HepG2 (cell line): ENCODE data around the gene IRF7. TPM values are rescaled to one million over a fixed set of nuclear protein-coding genes. Genes with fewer than 3 reads are reported as not detected.

ENCODE experiments used
- ATAC-seq: fragments of 200-7000 bp; cut with Tn5 transposase; 3 replicates; pipeline ENCODE4 v1.9.1; 2020; ENCODE audit warnings: mild to moderate bottlenecking, moderate library complexity
- BruUV-seq: library from RNA; stranded (reverse); fragments of 400-500 nt; replicated peaks from 2 replicates; lab custom pipeline; 2021; lab: Mats Ljungman, UMichigan
- CTCF ChIA-PET: fragments of 300-600 bp; formaldehyde crosslinking; extraction: SDS; loops from one replicate; lab custom pipeline; 2021; ENCODE audit warnings: low total read pairs, inconsistent platforms, low intra/inter-chr PET ratio; lab: Yijun Ruan, JAX
- POLR2A ChIA-PET: fragments of 350-600 bp; sonication (Branson Sonifier 250); formaldehyde crosslinking; loops from one replicate; lab custom pipeline; 2020; ENCODE audit warnings: antibody characterized with exemption, inconsistent platforms; lab: Yijun Ruan, JAX
- DNase-seq: peaks from one replicate; pipeline ENCODE4 v3.0.0-alpha.2; 2015; ENCODE audit warnings: low spot score
- FAIRE-seq: peaks from 3 replicates; lab custom pipeline; 2011; peaks lifted over from hg19 to GRCh38; lab: Jason Lieb, UNC
- H2AFZ ChIP-seq: one replicate; pipeline ENCODE4 v1.6.1; 2011; ENCODE audit warnings: low read length, inconsistent platforms
- H3K27ac ChIP-seq: fragments of 300-600 bp; 3 replicates; pipeline ENCODE4 v1.8.0; 2011; ENCODE audit warnings: mixed run types, mild to moderate bottlenecking, mixed read lengths, low read length, inconsistent platforms; ENCODE audit not compliant: insufficient read depth; ENCODE audit errors: extremely low read length
- H3K27me3 ChIP-seq, 2 experiments: fragments of 200-600 bp in 1 of 2; 2 replicates in 1 of 2; 3 replicates in 1 of 2; pipeline versions ENCODE4 v1.6.0 to v1.8.0; 2011; ENCODE audit warnings: low read length in 2 of 2, mild to moderate bottlenecking in 2 of 2, moderate library complexity in 2 of 2, inconsistent platforms in 1 of 2; ENCODE audit not compliant: insufficient read depth in 2 of 2, control insufficient read depth in 1 of 2
- H3K36me3 ChIP-seq, 2 experiments: fragments of 200-600 bp in 1 of 2; replicated peaks in 1 of 2; 2 replicates in 1 of 2; 3 replicates in 1 of 2; pipeline versions ENCODE4 v1.5.1 to v1.8.0; 2011; ENCODE audit warnings: low read length in 2 of 2, inconsistent platforms in 1 of 2; ENCODE audit not compliant: insufficient read depth in 2 of 2, control insufficient read depth in 1 of 2
- H3K4me1 ChIP-seq: 2 replicates; pipeline ENCODE4 v1.5.1; 2012; ENCODE audit warnings: low read length, inconsistent platforms; ENCODE audit not compliant: insufficient read depth
- H3K4me2 ChIP-seq: 2 replicates; pipeline ENCODE4 v1.6.0; 2011; ENCODE audit warnings: low read depth, low read length, inconsistent platforms
- H3K4me3 ChIP-seq, 3 experiments: fragments of 200-600 bp in 1 of 3; sonication (generic), shearing (Covaris generic) in 1 of 3; replicated peaks in 1 of 3; 2 replicates each; pipeline ENCODE4 v1.5.1; 2011 to 2016; ENCODE audit warnings: low read length in 3 of 3, inconsistent platforms in 2 of 3, low read depth in 2 of 3, mild to moderate bottlenecking in 2 of 3, control low read depth in 1 of 3, mixed read lengths in 1 of 3; ENCODE audit not compliant: insufficient read depth in 1 of 3
- H3K79me2 ChIP-seq: one replicate; pipeline ENCODE4 v1.6.1; 2011; ENCODE audit warnings: low read length, inconsistent platforms; ENCODE audit not compliant: insufficient read depth
- H3K9ac ChIP-seq: 2 replicates; pipeline ENCODE4 v1.6.0; 2011; ENCODE audit warnings: mild to moderate bottlenecking, low read depth, low read length, inconsistent platforms; ENCODE audit not compliant: insufficient read depth
- H3K9me3 ChIP-seq: 2 replicates; pipeline ENCODE4 v1.5.1; 2012; ENCODE audit warnings: mild to moderate bottlenecking, low read length
- H4K20me1 ChIP-seq: 2 replicates; pipeline ENCODE4 v1.6.0; 2011; ENCODE audit warnings: inconsistent platforms, mild to moderate bottlenecking, low read length, moderate library complexity; ENCODE audit not compliant: insufficient read depth
- CHCHD3 ChIP-seq: sonication (generic); formaldehyde crosslinking; IDR thresholded peaks from 2 replicates; pipeline ENCODE4 v1.8.0; 2022; ENCODE audit warnings: mild to moderate bottlenecking, missing genetic modification reagents, moderate library complexity
- FIP1L1 ChIP-seq: fragments of 200-400 bp; formaldehyde crosslinking; IDR thresholded peaks from 2 replicates; pipeline ENCODE4 v1.6.1; 2018; ENCODE audit warnings: low read depth, mild to moderate bottlenecking, low read length, moderate library complexity, borderline replicate concordance; ENCODE audit not compliant: insufficient read depth
- FOXA3 ChIP-seq: IDR thresholded peaks from 2 replicates; pipeline ENCODE4 v1.6.1; 2016; ENCODE audit warnings: missing genetic modification reagents, missing compliant biosample characterization
- GATA4 ChIP-seq: sonication (generic); IDR thresholded peaks from 2 replicates; pipeline ENCODE4 v1.6.1; 2016; ENCODE audit warnings: antibody characterized with exemption, low read depth, borderline replicate concordance
- JDP2 ChIP-seq: sonication (generic); formaldehyde crosslinking; IDR thresholded peaks from 2 replicates; pipeline ENCODE4 v1.8.1; 2022; ENCODE audit warnings: missing genetic modification reagents, borderline replicate concordance
- MXD4 ChIP-seq: IDR thresholded peaks from 2 replicates; pipeline ENCODE4 v1.6.1; 2016; ENCODE audit warnings: mild to moderate bottlenecking, missing biosample characterization, missing genetic modification reagents
- RAD21 ChIP-seq: fragments of 450-650 bp; formaldehyde crosslinking; IDR thresholded peaks from 2 replicates; pipeline ENCODE4 v1.5.0; 2020; ENCODE audit warnings: mild to moderate bottlenecking
- TBX2 ChIP-seq: sonication (generic); formaldehyde crosslinking; IDR thresholded peaks from 2 replicates; pipeline ENCODE4 v1.5.0; 2020; ENCODE audit warnings: missing genetic modification reagents, mild to moderate bottlenecking, borderline replicate concordance
- ZBTB20 ChIP-seq: sonication (generic); formaldehyde crosslinking; IDR thresholded peaks from 2 replicates; pipeline ENCODE4 v1.8.1; 2023; ENCODE audit warnings: missing genetic modification reagents, low read depth, mild to moderate bottlenecking, borderline replicate concordance
- ZC3H4 ChIP-seq: sonication (generic); formaldehyde crosslinking; IDR thresholded peaks from 2 replicates; pipeline ENCODE4 v1.4.0; 2020; ENCODE audit warnings: missing genetic modification reagents, borderline replicate concordance
- ZIK1 ChIP-seq: sonication (generic); formaldehyde crosslinking; IDR thresholded peaks from 2 replicates; pipeline ENCODE4 v1.5.0; 2020; ENCODE audit warnings: mild to moderate bottlenecking, low read depth, missing genetic modification reagents, borderline replicate concordance
- ZNF546 ChIP-seq: sonication (generic); formaldehyde crosslinking; conservative IDR thresholded peaks from 2 replicates; pipeline ENCODE4 v1.8.1; 2023; ENCODE audit warnings: mild to moderate bottlenecking, missing genetic modification reagents
- ZNF556 ChIP-seq: sonication (generic); formaldehyde crosslinking; IDR thresholded peaks from 2 replicates; pipeline ENCODE4 v1.4.0; 2020; ENCODE audit warnings: mild to moderate bottlenecking, missing genetic modification reagents, borderline replicate concordance
- ZNF652 ChIP-seq: IDR thresholded peaks from 2 replicates; pipeline ENCODE4 v1.6.1; 2016; ENCODE audit warnings: low read depth, borderline replicate concordance
- WGBS: methylation state at CpG from one replicate; pipeline ENCODE4 v1.1.6; 2017; ENCODE audit warnings: low lambda C conversion rate; 5-methylcytosine and 5-hydroxymethylcytosine counted together
- in situ Hi-C: cut with HindIII; loops from 2 replicates; pipeline ENCODE4 v1.10.0; 2017; ENCODE audit warnings: low pct_unique_long_range_greater_than_20kb; ENCODE audit not compliant: extremely low pct_ligation_motif_present
- intact Hi-C: fragments of 100-400 bp; cut with micrococcal nuclease; formaldehyde crosslinking; loops from one replicate; pipeline ENCODE4 v1.10.0; 2022; ENCODE audit not compliant: unreplicated experiment
- polyA plus RNA-seq, 8 experiments: library from polyadenylated mRNA; depleted of rRNA in 3 of 8; stranded (reverse) in 7 of 8; unstranded in 1 of 8; fragments of >200 nt; fragmentation: Illumina TruSeq in 4 of 8; extraction: Trizol in 4 of 8; gene quantifications; 2 replicates each; pipeline versions ENCODE4 v1.2.1 to v1.2.3, GENCODE V29; 2011 to 2016; ENCODE audit warnings: low read depth in 4 of 8, missing spikeins in 1 of 8, mixed read lengths in 1 of 8; ENCODE audit not compliant: insufficient read depth in 1 of 8
- total RNA-seq, 5 experiments: library from RNA; depleted of rRNA; stranded (reverse); fragments of >200 nt; fragmentation: Illumina TruSeq; extraction: Trizol; gene quantifications; 2 replicates each; pipeline ENCODE4 v1.2.3, GENCODE V29; 2016; ENCODE audit warnings: low read depth in 1 of 5
- TF ChIP-seq, protein P1 (sequence below): fragments of 450-650 bp; IDR thresholded peaks from 2 replicates; pipeline ENCODE4 v1.6.1; 2017
- TF ChIP-seq, protein P2 (sequence below): sonication (generic); formaldehyde crosslinking; conservative IDR thresholded peaks from 2 replicates; pipeline ENCODE4 v1.8.0; 2022; ENCODE audit warnings: missing genetic modification reagents
- TF ChIP-seq, protein P3 (sequence below): sonication (generic); formaldehyde crosslinking; IDR thresholded peaks from 2 replicates; pipeline ENCODE4 v1.5.1; 2020; ENCODE audit warnings: mild to moderate bottlenecking, missing genetic modification reagents, moderate library complexity

The IRF7 gene
- total and polyA plus RNA-seq, 2 of the 13 experiments (the other 11 are each of a cell fraction or from before 2014, with no cell fraction given), result not detected

DNA sequence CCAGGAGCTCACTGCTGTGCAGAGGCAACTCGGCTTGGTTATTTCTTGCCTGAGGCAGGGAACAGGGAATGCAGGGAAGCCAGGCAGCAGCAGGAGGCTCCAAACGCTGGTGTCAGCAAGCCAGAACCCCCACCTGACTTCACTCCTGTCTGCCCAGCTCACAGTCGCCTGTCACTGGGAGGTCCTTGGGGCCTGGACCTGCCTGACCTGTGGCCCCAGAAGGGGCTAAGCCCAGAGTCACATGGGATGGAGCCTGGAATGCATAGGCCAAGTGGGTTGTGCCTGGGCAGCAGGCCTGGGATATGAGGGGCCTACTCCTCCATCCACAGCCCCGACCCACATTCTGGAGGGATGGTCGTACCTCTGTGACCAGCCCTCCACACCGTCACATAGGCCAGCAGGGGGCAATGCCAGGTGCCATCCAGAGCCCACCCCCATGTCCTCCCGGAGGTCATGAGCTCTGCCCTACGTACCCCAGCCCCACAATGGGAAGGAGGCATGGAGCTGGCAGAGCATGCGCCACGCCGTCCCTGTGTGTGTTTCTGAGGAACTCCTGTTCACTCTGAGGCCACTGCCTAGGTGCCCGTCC is 49.7 kb downstream of the IRF7 start:
- H3K4me3 ChIP-seq, result peak overlapping the region in 1 of 3 experiments; percentile 34; a peak in 1 of 6 replicates
- H3K9me3 ChIP-seq, result no peaks in the 10 kb centered on the region
- WGBS, result 68% methylated on average over 8 of the region's 12 CpGs
- no peak overlapping the region for H2AFZ ChIP-seq
- FAIRE-seq, result no peak
- DNase-seq, result peak; percentile 28
- in situ Hi-C loops (no loop called here), intact Hi-C loops (no loop called here)
- peak overlapping the region; percentile 80; the same call in 1 of the 2 replicates for H3K4me2 ChIP-seq
- POLR2A ChIA-PET, result interaction anchor here (1.8 kb wide), 2 partner anchors 10 to 22 kb away, joined by 5 to 8 read pairs; partner anchors contain the start of gene PHRF1
- peaks cover 25% of the 10 kb centered on the region; the same call in 1 of the 2 replicates for H4K20me1 ChIP-seq
- peak overlapping the region; percentile 36 for H3K27ac ChIP-seq
- H3K79me2 ChIP-seq, result peaks cover 24% of the 10 kb centered on the region
- peaks cover 0 to 2% of the 10 kb centered on the region in 2 experiments; a peak in 3 of 5 replicates for H3K36me3 ChIP-seq
- CTCF ChIA-PET, result no interaction called here
- peaks cover 66% of the 10 kb centered on the region for H3K4me1 ChIP-seq
- H3K9ac ChIP-seq, result peak overlapping the region; percentile 30; the same call in 1 of the 2 replicates
- ATAC-seq, result peak; percentile 3
- no peaks in the 10 kb centered on the region; a peak in 1 of 5 replicates for H3K27me3 ChIP-seq
- no TSS peak for BruUV-seq
- 0 out of 2 replicates have a peak, but pooled peaks have one; percentile 30 for TF ChIP-seq CHCHD3
- TF ChIP-seq ZBTB20, result no peak
- TF ChIP-seq GATA4, result no peak
- 0 out of 2 replicates have a peak, but pooled peaks have one; percentile 35 for TF ChIP-seq TBX2
- TF ChIP-seq ZIK1 (CRISPR knock-in tag), result no peak
- TF ChIP-seq, protein P1, sequence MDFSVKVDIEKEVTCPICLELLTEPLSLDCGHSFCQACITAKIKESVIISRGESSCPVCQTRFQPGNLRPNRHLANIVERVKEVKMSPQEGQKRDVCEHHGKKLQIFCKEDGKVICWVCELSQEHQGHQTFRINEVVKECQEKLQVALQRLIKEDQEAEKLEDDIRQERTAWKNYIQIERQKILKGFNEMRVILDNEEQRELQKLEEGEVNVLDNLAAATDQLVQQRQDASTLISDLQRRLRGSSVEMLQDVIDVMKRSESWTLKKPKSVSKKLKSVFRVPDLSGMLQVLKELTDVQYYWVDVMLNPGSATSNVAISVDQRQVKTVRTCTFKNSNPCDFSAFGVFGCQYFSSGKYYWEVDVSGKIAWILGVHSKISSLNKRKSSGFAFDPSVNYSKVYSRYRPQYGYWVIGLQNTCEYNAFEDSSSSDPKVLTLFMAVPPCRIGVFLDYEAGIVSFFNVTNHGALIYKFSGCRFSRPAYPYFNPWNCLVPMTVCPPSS, result no peak
- no peak for TF ChIP-seq JDP2
- TF ChIP-seq, protein P2, sequence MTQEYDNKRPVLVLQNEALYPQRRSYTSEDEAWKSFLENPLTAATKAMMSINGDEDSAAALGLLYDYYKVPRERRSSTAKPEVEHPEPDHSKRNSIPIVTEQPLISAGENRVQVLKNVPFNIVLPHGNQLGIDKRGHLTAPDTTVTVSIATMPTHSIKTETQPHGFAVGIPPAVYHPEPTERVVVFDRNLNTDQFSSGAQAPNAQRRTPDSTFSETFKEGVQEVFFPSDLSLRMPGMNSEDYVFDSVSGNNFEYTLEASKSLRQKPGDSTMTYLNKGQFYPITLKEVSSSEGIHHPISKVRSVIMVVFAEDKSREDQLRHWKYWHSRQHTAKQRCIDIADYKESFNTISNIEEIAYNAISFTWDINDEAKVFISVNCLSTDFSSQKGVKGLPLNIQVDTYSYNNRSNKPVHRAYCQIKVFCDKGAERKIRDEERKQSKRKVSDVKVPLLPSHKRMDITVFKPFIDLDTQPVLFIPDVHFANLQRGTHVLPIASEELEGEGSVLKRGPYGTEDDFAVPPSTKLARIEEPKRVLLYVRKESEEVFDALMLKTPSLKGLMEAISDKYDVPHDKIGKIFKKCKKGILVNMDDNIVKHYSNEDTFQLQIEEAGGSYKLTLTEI (CRISPR knock-in tag), result no peak
- TF ChIP-seq FOXA3 (CRISPR knock-in tag), result no peak
- TF ChIP-seq FIP1L1, result no peak
- TF ChIP-seq, protein P3, sequence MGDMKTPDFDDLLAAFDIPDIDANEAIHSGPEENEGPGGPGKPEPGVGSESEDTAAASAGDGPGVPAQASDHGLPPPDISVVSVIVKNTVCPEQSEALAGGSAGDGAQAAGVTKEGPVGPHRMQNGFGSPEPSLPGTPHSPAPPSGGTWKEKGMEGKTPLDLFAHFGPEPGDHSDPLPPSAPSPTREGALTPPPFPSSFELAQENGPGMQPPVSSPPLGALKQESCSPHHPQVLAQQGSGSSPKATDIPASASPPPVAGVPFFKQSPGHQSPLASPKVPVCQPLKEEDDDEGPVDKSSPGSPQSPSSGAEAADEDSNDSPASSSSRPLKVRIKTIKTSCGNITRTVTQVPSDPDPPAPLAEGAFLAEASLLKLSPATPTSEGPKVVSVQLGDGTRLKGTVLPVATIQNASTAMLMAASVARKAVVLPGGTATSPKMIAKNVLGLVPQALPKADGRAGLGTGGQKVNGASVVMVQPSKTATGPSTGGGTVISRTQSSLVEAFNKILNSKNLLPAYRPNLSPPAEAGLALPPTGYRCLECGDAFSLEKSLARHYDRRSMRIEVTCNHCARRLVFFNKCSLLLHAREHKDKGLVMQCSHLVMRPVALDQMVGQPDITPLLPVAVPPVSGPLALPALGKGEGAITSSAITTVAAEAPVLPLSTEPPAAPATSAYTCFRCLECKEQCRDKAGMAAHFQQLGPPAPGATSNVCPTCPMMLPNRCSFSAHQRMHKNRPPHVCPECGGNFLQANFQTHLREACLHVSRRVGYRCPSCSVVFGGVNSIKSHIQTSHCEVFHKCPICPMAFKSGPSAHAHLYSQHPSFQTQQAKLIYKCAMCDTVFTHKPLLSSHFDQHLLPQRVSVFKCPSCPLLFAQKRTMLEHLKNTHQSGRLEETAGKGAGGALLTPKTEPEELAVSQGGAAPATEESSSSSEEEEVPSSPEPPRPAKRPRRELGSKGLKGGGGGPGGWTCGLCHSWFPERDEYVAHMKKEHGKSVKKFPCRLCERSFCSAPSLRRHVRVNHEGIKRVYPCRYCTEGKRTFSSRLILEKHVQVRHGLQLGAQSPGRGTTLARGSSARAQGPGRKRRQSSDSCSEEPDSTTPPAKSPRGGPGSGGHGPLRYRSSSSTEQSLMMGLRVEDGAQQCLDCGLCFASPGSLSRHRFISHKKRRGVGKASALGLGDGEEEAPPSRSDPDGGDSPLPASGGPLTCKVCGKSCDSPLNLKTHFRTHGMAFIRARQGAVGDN (CRISPR knock-in tag), result peak; percentile 92
- no peak for TF ChIP-seq ZNF546
- TF ChIP-seq ZNF652 (CRISPR knock-in tag), result no peak
- TF ChIP-seq ZNF556 (CRISPR knock-in tag), result no peak
- TF ChIP-seq RAD21 (CRISPR knock-in tag), result 0 out of 2 replicates have a peak, but pooled peaks have one; percentile 19
- no peak for TF ChIP-seq ZC3H4
- no peak for TF ChIP-seq MXD4
